Measurements from ENCODE around the gene JUND.
A peak's percentile ranks its signal among the peaks of the same experiment; 100 is the strongest.

The JUND gene

GRCh38 chr19:18266771-18267686 is 14.4 kb downstream of the JUND start:
- no peak for DNase-seq

GRCh38 chr19:18265582-18265981 is 15.8 kb downstream of the JUND start:
- no peak for DNase-seq

- no peak for DNase-seq
Observed at GRCh38 chr19:18264971-18265540, 16.4 kb downstream of the JUND start.

- no peak for DNase-seq
Observed at GRCh38 chr19:18264137-18264854, 17.1 kb downstream of the JUND start.

- DNase-seq = no peak
Observed at GRCh38 chr19:18263324-18264136, 17.9 kb downstream of the JUND start.

- DNase-seq = no peak
Observed at GRCh38 chr19:18262917-18263316, 18.5 kb downstream of the JUND start.

- DNase-seq = no peak
Observed at GRCh38 chr19:18262144-18262543, 19.3 kb downstream of the JUND start.

- DNase-seq = peak in 1 of 2 donors; percentile 30
Observed at GRCh38 chr19:18261474-18261873, 19.9 kb downstream of the JUND start.

- DNase-seq = peak; percentile 21 to 38
Observed at GRCh38 chr19:18259893-18260292, 21.5 kb downstream of the JUND start.

- no peak for DNase-seq
Observed at GRCh38 chr19:18257503-18258470, 23.6 kb downstream of the JUND start.

GRCh38 chr19:18254546-18255503 is 26.6 kb downstream of the JUND start:
- DNase-seq = no peak

GRCh38 chr19:18253716-18254115 is 27.7 kb downstream of the JUND start:
- no peak for DNase-seq

GRCh38 chr19:18253130-18253529 is 28.3 kb downstream of the JUND start:
- DNase-seq = no peak

- DNase-seq = no peak
Observed at GRCh38 chr19:18252370-18252717, 29.1 kb downstream of the JUND start.

GRCh38 chr19:18251587-18252369 is 29.6 kb downstream of the JUND start:
- peak; percentile 37 to 95 for DNase-seq

- DNase-seq = no peak
Observed at GRCh38 chr19:18249834-18250233, 31.6 kb downstream of the JUND start.

- no peak for DNase-seq
Observed at GRCh38 chr19:18245297-18245696, 36.1 kb downstream of the JUND start.

- DNase-seq = no peak
Observed at GRCh38 chr19:18239303-18239702, 42.1 kb downstream of the JUND start.

GRCh38 chr19:18234194-18234593 is 47.2 kb downstream of the JUND start:
- no peak for DNase-seq
